Stomach smooth muscle (tissue), 2 donors: Measurements from ENCODE around the gene LIMS2.
A peak's percentile ranks its signal among the peaks of the same experiment; 100 is the strongest.

Experiments used
- H3K27ac ChIP-seq: one replicate; pipeline ENCODE4 v1.7.0; 2013; ENCODE audit warnings: mild to moderate bottlenecking, low read length, inconsistent platforms
- H3K27me3 ChIP-seq, 2 donors: one replicate each; pipeline ENCODE4 v1.7.0; 2013; ENCODE audit warnings: low read length in 2 of 2; ENCODE audit not compliant: insufficient read depth in 2 of 2, control insufficient read depth in 1 of 2
- H3K36me3 ChIP-seq, 2 donors: one replicate each; pipeline ENCODE4 v1.7.0; 2013; ENCODE audit warnings: low read length in 2 of 2; ENCODE audit not compliant: control insufficient read depth in 2 of 2, insufficient read depth in 2 of 2
- H3K4me1 ChIP-seq: one replicate; pipeline ENCODE4 v1.7.0; 2013; ENCODE audit warnings: low read length; ENCODE audit not compliant: control insufficient read depth, insufficient read depth
- H3K4me3 ChIP-seq, 2 donors: one replicate each; pipeline ENCODE4 v1.7.0; 2013; ENCODE audit warnings: low read length in 2 of 2
- H3K9ac ChIP-seq, 2 donors: one replicate each; pipeline ENCODE4 v1.7.0; 2013; ENCODE audit warnings: low read length in 2 of 2, mild to moderate bottlenecking in 1 of 2
- H3K9me3 ChIP-seq, 2 donors: one replicate each; pipeline ENCODE4 v1.7.0; 2013; ENCODE audit warnings: low read length in 2 of 2; ENCODE audit not compliant: control insufficient read depth in 2 of 2
- donor health status: healthy.
- donor health status: Pancreatic carcinoma.

The LIMS2 gene

GRCh38 chr2:127698553-127699355, 23.4 kb upstream of the LIMS2 start:
- Histone ChIP-seq H3K36me3 (peaks cover 0 to 3% of the 10 kb centered on the region in 2 donors), H3K4me3 (no peak overlapping the region), H3K27me3 (no peaks in the 10 kb centered on the region), H3K4me1 (peaks cover 26% of the 10 kb centered on the region), H3K27ac (no peak overlapping the region), H3K9ac (no peak overlapping the region), H3K9me3 (no peaks in the 10 kb centered on the region)

- H3K9me3 ChIP-seq = no peaks in the 10 kb centered on the region
- H3K4me1 ChIP-seq = peaks cover 17% of the 10 kb centered on the region
- no peaks in the 10 kb centered on the region for H3K36me3 ChIP-seq
- H3K9ac ChIP-seq = no peak overlapping the region
- no peak overlapping the region for H3K4me3 ChIP-seq
- no peak overlapping the region for H3K27ac ChIP-seq
- H3K27me3 ChIP-seq = no peaks in the 10 kb centered on the region
Observed at GRCh38 chr2:127697482-127698180, 22.3 kb upstream of the LIMS2 start.

- peak overlapping the region; percentile 5 to 66 for H3K4me3 ChIP-seq
- peaks cover 5% of the 10 kb centered on the region for H3K4me1 ChIP-seq
- no peaks in the 10 kb centered on the region for H3K27me3 ChIP-seq
- H3K36me3 ChIP-seq = no peaks in the 10 kb centered on the region
- H3K9ac ChIP-seq = peak overlapping the region; percentile 47 to 51
- no peaks in the 10 kb centered on the region for H3K9me3 ChIP-seq
- H3K27ac ChIP-seq = no peak overlapping the region
Observed at GRCh38 chr2:127695491-127696472, 20.5 kb upstream of the LIMS2 start.

- H3K27ac ChIP-seq = no peak overlapping the region
- H3K4me1 ChIP-seq = peaks cover 3% of the 10 kb centered on the region
- H3K27me3 ChIP-seq = no peaks in the 10 kb centered on the region
- no peaks in the 10 kb centered on the region for H3K9me3 ChIP-seq
- peak overlapping the region in 1 of 2 donors; percentile 47 for H3K9ac ChIP-seq
- H3K4me3 ChIP-seq = peak overlapping the region in 1 of 2 donors; percentile 66
- H3K36me3 ChIP-seq = no peaks in the 10 kb centered on the region
Observed at GRCh38 chr2:127694986-127695385, 19.7 kb upstream of the LIMS2 start.

- H3K9me3 ChIP-seq = no peaks in the 10 kb centered on the region
- no peak overlapping the region for H3K4me3 ChIP-seq
- H3K9ac ChIP-seq = no peak overlapping the region
- H3K4me1 ChIP-seq = peaks cover 3% of the 10 kb centered on the region
- H3K27ac ChIP-seq = no peak overlapping the region
- H3K36me3 ChIP-seq = no peaks in the 10 kb centered on the region
- H3K27me3 ChIP-seq = no peaks in the 10 kb centered on the region
Observed at GRCh38 chr2:127690696-127691095, 15.4 kb upstream of the LIMS2 start.

- no peak overlapping the region for H3K27ac ChIP-seq
- no peaks in the 10 kb centered on the region for H3K27me3 ChIP-seq
- no peak overlapping the region for H3K4me3 ChIP-seq
- H3K9me3 ChIP-seq = no peaks in the 10 kb centered on the region
- H3K36me3 ChIP-seq = no peaks in the 10 kb centered on the region
- H3K4me1 ChIP-seq = peaks cover 6% of the 10 kb centered on the region
- no peak overlapping the region for H3K9ac ChIP-seq
Observed at GRCh38 chr2:127688405-127688804, 13.1 kb upstream of the LIMS2 start.

- Histone ChIP-seq H3K27me3 (no peaks in the 10 kb centered on the region), H3K36me3 (no peaks in the 10 kb centered on the region), H3K9ac (peak overlapping the region; percentile 6 to 21), H3K4me1 (peaks cover 30% of the 10 kb centered on the region), H3K9me3 (no peaks in the 10 kb centered on the region), H3K27ac (peak overlapping the region; percentile 11), H3K4me3 (no peak overlapping the region)
Observed at GRCh38 chr2:127685410-127686080, 10.2 kb upstream of the LIMS2 start.

- Histone ChIP-seq H3K27ac (peak overlapping the region; percentile 64), H3K4me1 (peaks cover 32% of the 10 kb centered on the region), H3K9ac (peak overlapping the region; percentile 29 to 50), H3K36me3 (no peaks in the 10 kb centered on the region), H3K4me3 (peak overlapping the region; percentile 3 to 40), H3K9me3 (no peaks in the 10 kb centered on the region), H3K27me3 (no peaks in the 10 kb centered on the region)
Observed at GRCh38 chr2:127683757-127684156, 8.4 kb upstream of the LIMS2 start.

GRCh38 chr2:127683056-127683455, 7.7 kb upstream of the LIMS2 start:
- no peaks in the 10 kb centered on the region for H3K9me3 ChIP-seq
- H3K4me3 ChIP-seq = no peak overlapping the region
- H3K27ac ChIP-seq = peak overlapping the region; percentile 76
- no peak overlapping the region for H3K9ac ChIP-seq
- H3K4me1 ChIP-seq = peaks cover 32% of the 10 kb centered on the region
- H3K36me3 ChIP-seq = no peaks in the 10 kb centered on the region
- no peaks in the 10 kb centered on the region for H3K27me3 ChIP-seq
